ENCODE results near the gene SECISBP2. TPM values are rescaled to one million over a fixed set of nuclear protein-coding genes. Genes with fewer than 3 reads are reported as not detected.
"Not testable (repeated sequence)": the region's sequence is repeated elsewhere in the genome, so short reads cannot be mapped to it uniquely, and the experiment has no call there.

The SECISBP2 gene
- polyA plus RNA-seq, 1 experiment = 14.3 TPM

GRCh38 chr9:89370593-89370992, 52.3 kb downstream of the SECISBP2 start:
- ChIA-PET CTCF (no interaction called here), POLR2A (no interaction called here)
- no peaks in the 10 kb centered on the region for H3K27me3 ChIP-seq (ENCODE audit: control insufficient read depth, insufficient read depth, low read length)
- TF ChIP-seq CTCF (IDR thresholded peaks at IDR 0.05; ENCODE audit: insufficient read depth, low read depth, low read length) = no peak
- H3K4me3 ChIP-seq (ENCODE audit: low read depth, low read length) = no peak overlapping the region
- H3K36me3 ChIP-seq (ENCODE audit: control insufficient read depth, insufficient read depth, low read length) = no peaks in the 10 kb centered on the region
- no peak for DNase-seq (ENCODE audit: low read depth)

- CTCF ChIA-PET; H3K36me3 ChIP-seq (ENCODE audit: control insufficient read depth, insufficient read depth, low read length); H3K4me3 ChIP-seq (ENCODE audit: low read depth, low read length); H3K27me3 ChIP-seq (ENCODE audit: control insufficient read depth, insufficient read depth, low read length); DNase-seq (ENCODE audit: low read depth); POLR2A ChIA-PET: not testable (repeated sequence)
Observed at GRCh38 chr9:89371791-89372190, 53.5 kb downstream of the SECISBP2 start.

GRCh38 chr9:89372230-89372816, 54.0 kb downstream of the SECISBP2 start:
- CTCF ChIA-PET = no interaction called here
- H3K36me3 ChIP-seq (ENCODE audit: control insufficient read depth, insufficient read depth, low read length) = no peaks in the 10 kb centered on the region
- no peak for TF ChIP-seq CTCF (IDR thresholded peaks at IDR 0.05; ENCODE audit: insufficient read depth, low read depth, low read length)

DNA sequence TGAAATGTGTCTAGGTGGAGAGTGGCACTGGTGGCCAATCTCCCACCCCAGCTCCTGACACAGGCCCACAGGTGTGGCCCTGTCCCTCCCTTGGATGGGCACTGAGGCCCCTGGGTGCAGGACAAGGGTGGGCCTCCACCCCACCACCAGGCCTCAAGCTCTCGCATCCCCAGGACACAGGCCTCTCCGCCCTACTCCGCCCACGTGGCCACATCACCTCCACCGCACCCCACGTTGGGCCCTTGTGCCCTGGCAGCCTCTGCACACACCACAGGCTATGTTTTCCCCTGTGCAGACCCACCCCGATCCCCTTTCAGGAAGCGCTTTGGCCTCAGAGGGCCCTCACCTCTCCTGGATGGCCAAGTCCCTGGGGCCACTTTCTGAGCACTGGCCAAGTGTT, 54.7 kb downstream of the SECISBP2 start:
- ChIA-PET POLR2A (no interaction called here), CTCF (no interaction called here)
- no peak for DNase-seq (ENCODE audit: low read depth)
- H3K27me3 ChIP-seq (ENCODE audit: control insufficient read depth, insufficient read depth, low read length) = no peaks in the 10 kb centered on the region
- no peak overlapping the region for H3K4me3 ChIP-seq (ENCODE audit: low read depth, low read length)
- H3K36me3 ChIP-seq (ENCODE audit: control insufficient read depth, insufficient read depth, low read length) = no peaks in the 10 kb centered on the region
- no peak for TF ChIP-seq CTCF (IDR thresholded peaks at IDR 0.05; ENCODE audit: insufficient read depth, low read depth, low read length)

More at GRCh38 chr9:89372230-89372816, 54.0 kb downstream of the SECISBP2 start:
- Histone ChIP-seq H3K4me3 (ENCODE audit: low read depth, low read length) (no peak overlapping the region), H3K27me3 (ENCODE audit: control insufficient read depth, insufficient read depth, low read length) (no peaks in the 10 kb centered on the region)
- POLR2A ChIA-PET = no interaction called here
- no peak for DNase-seq (ENCODE audit: low read depth)

- DNase-seq (ENCODE audit: low read depth) = no peak
- CTCF ChIA-PET = no interaction called here
Observed at GRCh38 chr9:89374176-89374575, 55.9 kb downstream of the SECISBP2 start.

More at GRCh38 chr9:89374176-89374575, 55.9 kb downstream of the SECISBP2 start:
- no peaks in the 10 kb centered on the region for H3K36me3 ChIP-seq (ENCODE audit: control insufficient read depth, insufficient read depth, low read length)
- POLR2A ChIA-PET = no interaction called here
- H3K4me3 ChIP-seq (ENCODE audit: low read depth, low read length) = no peak overlapping the region
- H3K27me3 ChIP-seq (ENCODE audit: control insufficient read depth, insufficient read depth, low read length) = no peaks in the 10 kb centered on the region
- TF ChIP-seq CTCF (IDR thresholded peaks at IDR 0.05; ENCODE audit: insufficient read depth, low read depth, low read length) = no peak
